ENCODE results near the gene GJB5. TPM values are rescaled to one million over a fixed set of nuclear protein-coding genes. Genes with fewer than 3 reads are reported as not detected.
"Not testable (repeated sequence)": the region's sequence is repeated elsewhere in the genome, so short reads cannot be mapped to it uniquely, and the experiment has no call there.

GJB5 gene
- not detected in 2 replicates for polyA plus RNA-seq (2014; cell fraction: cytosol; rRNA removed)
- polyA plus RNA-seq (2014; cell fraction: nucleus; rRNA removed), result not detected in 2 replicates

- DNase-seq (ENCODE audit: low spot score), result no peak
Measured at GRCh38 chr1:34754964-34755637, at the start of gene GJB5. Gene GJB5, plus strand, starts transcription at chr1:34755047. Its CDS starts 2,284 bp downstream, at chr1:34757331.

GRCh38 chr1:34705077-34705476 is 49.8 kb upstream of the GJB5 start:
- no peak for DNase-seq (ENCODE audit: low spot score)

- no peak for DNase-seq (ENCODE audit: low spot score)
Measured at GRCh38 chr1:34708106-34708505, 46.7 kb upstream of the GJB5 start.

- DNase-seq (ENCODE audit: low spot score), result no peak
Measured at GRCh38 chr1:34709547-34709946, 45.3 kb upstream of the GJB5 start.

GRCh38 chr1:34710812-34711211 is 44.0 kb upstream of the GJB5 start:
- DNase-seq (ENCODE audit: low spot score), result no peak

- DNase-seq (ENCODE audit: low spot score), result no peak
Measured at GRCh38 chr1:34711485-34711884, 43.4 kb upstream of the GJB5 start.

GRCh38 chr1:34712007-34712688 is 42.7 kb upstream of the GJB5 start:
- no peak for DNase-seq (ENCODE audit: low spot score)

GRCh38 chr1:34713443-34713842 is 41.4 kb upstream of the GJB5 start:
- DNase-seq (ENCODE audit: low spot score), result no peak

- DNase-seq (ENCODE audit: low spot score), result no peak
Measured at GRCh38 chr1:34714386-34714785, 40.5 kb upstream of the GJB5 start.

- DNase-seq (ENCODE audit: low spot score), result no peak
Measured at GRCh38 chr1:34715139-34715538, 39.7 kb upstream of the GJB5 start.

GRCh38 chr1:34721241-34721640 is 33.6 kb upstream of the GJB5 start:
- peak; percentile 59 for DNase-seq (ENCODE audit: low spot score)

GRCh38 chr1:34721646-34722355 is 33.0 kb upstream of the GJB5 start:
- no peak for DNase-seq (ENCODE audit: low spot score)

- no peak for DNase-seq (ENCODE audit: low spot score)
Measured at GRCh38 chr1:34726861-34727260, 28.0 kb upstream of the GJB5 start.

- DNase-seq (ENCODE audit: low spot score), result no peak
Measured at GRCh38 chr1:34730485-34730884, 24.4 kb upstream of the GJB5 start.

GRCh38 chr1:34732831-34733230 is 22.0 kb upstream of the GJB5 start:
- not testable (repeated sequence) for DNase-seq (ENCODE audit: low spot score)

GRCh38 chr1:34736692-34737091 is 18.2 kb upstream of the GJB5 start:
- DNase-seq (ENCODE audit: low spot score), result no peak

- DNase-seq (ENCODE audit: low spot score), result not testable (repeated sequence)
Measured at GRCh38 chr1:34737236-34737635, 17.6 kb upstream of the GJB5 start.

- DNase-seq (ENCODE audit: low spot score), result no peak
Measured at GRCh38 chr1:34739613-34740012, 15.2 kb upstream of the GJB5 start.

- no peak for DNase-seq (ENCODE audit: low spot score)
Measured at GRCh38 chr1:34740161-34740868, 14.5 kb upstream of the GJB5 start.

- DNase-seq (ENCODE audit: low spot score), result peak; percentile 42
Measured at GRCh38 chr1:34742667-34743270, 12.1 kb upstream of the GJB5 start.

- no peak for DNase-seq (ENCODE audit: low spot score)
Measured at GRCh38 chr1:34743775-34744174, 11.1 kb upstream of the GJB5 start.

Data from SK-N-DZ (cell line).